Left lung (tissue), 10 donors: ENCODE data around the gene C14orf180. TPM values are rescaled to one million over a fixed set of nuclear protein-coding genes. Genes with fewer than 3 reads are reported as not detected.
A peak's percentile ranks its signal among the peaks of the same experiment; 100 is the strongest.

Experiments
- ATAC-seq: fragments of 200-7000 bp; cut with Tn5 transposase; one replicate; pipeline ENCODE4 v1.9.1; 2020; ENCODE audit warnings: moderate library complexity
- DNase-seq, 4 donors: peaks; one replicate each; pipeline ENCODE4 v3.0.0-alpha.2; 2013 to 2020
- H3K27ac ChIP-seq, 2 donors: fragments of 200-600 bp; sonication (generic) in 1 of 2; one replicate each; pipeline versions ENCODE4 v1.5.0 to v1.8.0; 2020 to 2021
- H3K27me3 ChIP-seq, 2 donors: fragments of 200-600 bp; sonication (generic) in 1 of 2; one replicate each; pipeline versions ENCODE4 v1.5.0 to v1.8.0; 2020 to 2021
- H3K36me3 ChIP-seq, 2 donors: fragments of 200-600 bp; sonication (generic) in 1 of 2; one replicate each; pipeline versions ENCODE4 v1.5.0 to v1.8.0; 2020 to 2021
- H3K4me1 ChIP-seq, 2 donors: fragments of 200-600 bp; one replicate each; pipeline ENCODE4 v1.8.0; 2021
- H3K4me3 ChIP-seq, 2 donors: fragments of 200-600 bp; sonication (generic) in 1 of 2; one replicate each; pipeline versions ENCODE4 v1.5.0 to v1.8.0; 2020 to 2021; ENCODE audit warnings: mild to moderate bottlenecking in 1 of 2
- H3K9me3 ChIP-seq, 2 donors: fragments of 200-600 bp; sonication (generic) in 1 of 2; one replicate each; pipeline versions ENCODE4 v1.5.0 to v1.8.0; 2020 to 2021
- CTCF ChIP-seq, 2 donors: fragments of 200-600 bp; sonication (generic) in 1 of 2; IDR thresholded peaks; one replicate each; pipeline versions ENCODE4 v1.5.0 to v1.8.0; 2021; ENCODE audit warnings: antibody characterized with exemption in 2 of 2
- intact Hi-C, 2 donors: fragments of 100-400 bp; cut with DNase I; formaldehyde crosslinking; loops; one replicate each; pipeline versions ENCODE4 v1.11.2 to v1.14.2; 2022
- polyA plus RNA-seq, 6 donors: library from polyadenylated mRNA; unstranded; fragments of 120-200 nt; gene quantifications; one replicate each; pipeline ENCODE4 v1.2.1, GENCODE V29; 2013; ENCODE audit not compliant: insufficient read length in 6 of 6
- total RNA-seq, 2 donors: library from RNA; stranded (reverse); fragmentation: NEBNext Ultra II Directional; extraction: Animal tissue kit (Norgen Biotek cat#: 25700); gene quantifications; one replicate each; pipeline ENCODE4 v1.2.1, GENCODE V29; 2021
- donor health status: DM: no; HTN: yes; CAD: no.
- donor health status: DM: no; HTN: no; CAD: no.

Gene C14orf180
- total and polyA plus RNA-seq, 8 donors, result not detected

- H3K4me1 ChIP-seq, result no peaks in the 10 kb centered on the region
- H3K4me3 ChIP-seq, result no peak overlapping the region
- intact Hi-C loops, result no loop called here
- no peak overlapping the region for H3K27ac ChIP-seq
- no peak for TF ChIP-seq CTCF (IDR thresholded peaks at IDR 0.05)
- peaks cover 0 to 86% of the 10 kb centered on the region in 2 donors for H3K27me3 ChIP-seq
- no peaks in the 10 kb centered on the region for H3K9me3 ChIP-seq
- ATAC-seq (no peak), DNase-seq (peak in 1 of 4 donors; percentile 69)
- H3K36me3 ChIP-seq, result no peaks in the 10 kb centered on the region
Measured at GRCh38 chr14:104593241-104593701, 13.7 kb downstream of the C14orf180 start.

DNA sequence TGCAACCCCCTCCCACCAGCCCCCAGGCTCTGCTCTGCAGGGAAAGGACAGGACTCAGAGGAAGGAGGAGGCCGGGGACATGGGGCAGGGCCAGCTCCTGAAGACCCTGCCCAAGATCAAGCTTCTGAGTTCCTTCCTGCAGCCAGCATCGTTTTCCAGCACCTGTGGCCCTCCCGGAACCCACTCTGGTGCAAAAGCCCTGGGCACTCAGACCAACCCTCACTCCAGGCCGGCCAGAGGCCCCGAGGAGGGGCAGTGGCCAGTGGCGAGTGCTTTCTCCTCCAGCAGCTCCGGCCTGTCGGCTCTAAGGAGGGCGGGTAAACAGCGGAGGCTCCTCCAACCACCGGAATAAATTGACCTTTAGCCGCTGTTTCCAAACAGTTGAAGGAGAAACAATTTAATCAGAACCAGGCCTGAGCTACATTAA, 14.2 kb downstream of the C14orf180 start:
- intact Hi-C loops, result no loop called here
- no peaks in the 10 kb centered on the region for H3K4me1 ChIP-seq
- no peak for TF ChIP-seq CTCF (IDR thresholded peaks at IDR 0.05)
- DNase-seq (peak in 1 of 4 donors; percentile 46), ATAC-seq (no peak)
- H3K27me3 ChIP-seq, result peaks cover 0 to 86% of the 10 kb centered on the region in 2 donors
- no peak overlapping the region for H3K27ac ChIP-seq
- no peaks in the 10 kb centered on the region for H3K36me3 ChIP-seq
- H3K9me3 ChIP-seq, result no peaks in the 10 kb centered on the region
- H3K4me3 ChIP-seq, result no peak overlapping the region

- Histone ChIP-seq H3K27me3 (peaks cover 0 to 86% of the 10 kb centered on the region in 2 donors), H3K4me3 (no peak overlapping the region), H3K9me3 (no peaks in the 10 kb centered on the region), H3K36me3 (no peaks in the 10 kb centered on the region), H3K27ac (no peak overlapping the region), H3K4me1 (no peaks in the 10 kb centered on the region)
- ATAC-seq, result no peak
- peak in 1 of 4 donors; percentile 58 for DNase-seq
- no peak for TF ChIP-seq CTCF (IDR thresholded peaks at IDR 0.05)
- intact Hi-C loops, result no loop called here
Measured at GRCh38 chr14:104594310-104595046, 14.9 kb downstream of the C14orf180 start.

GRCh38 chr14:104595116-104595675, 15.6 kb downstream of the C14orf180 start:
- DNase-seq (peak in 1 of 4 donors; percentile 40), ATAC-seq (no peak)
- Histone ChIP-seq H3K4me1 (no peaks in the 10 kb centered on the region), H3K36me3 (no peaks in the 10 kb centered on the region), H3K4me3 (no peak overlapping the region), H3K27me3 (peaks cover 0 to 86% of the 10 kb centered on the region in 2 donors), H3K27ac (no peak overlapping the region), H3K9me3 (no peaks in the 10 kb centered on the region)
- TF ChIP-seq CTCF (IDR thresholded peaks at IDR 0.05), result no peak
- intact Hi-C loops, result no loop called here

GRCh38 chr14:104595911-104596450, 16.4 kb downstream of the C14orf180 start:
- TF ChIP-seq CTCF (IDR thresholded peaks at IDR 0.05), result no peak
- intact Hi-C loops, result no loop called here
- ATAC-seq, result no peak
- peak in 1 of 4 donors; percentile 43 for DNase-seq
- no peaks in the 10 kb centered on the region for H3K36me3 ChIP-seq
- no peak overlapping the region for H3K4me3 ChIP-seq
- H3K27ac ChIP-seq, result no peak overlapping the region
- peaks cover 0 to 93% of the 10 kb centered on the region in 2 donors for H3K27me3 ChIP-seq
- no peaks in the 10 kb centered on the region for H3K9me3 ChIP-seq
- no peaks in the 10 kb centered on the region for H3K4me1 ChIP-seq
